Hepatocyte (in vitro differentiated cells): ENCODE results near the gene KCNQ5. TPM values are rescaled to one million over a fixed set of nuclear protein-coding genes. Genes with fewer than 3 reads are reported as not detected.

Source experiments
- DNase-seq: peaks from one replicate; pipeline ENCODE4 v3.0.0-alpha.2; 2016; ENCODE audit warnings: low spot score
- H2AFZ ChIP-seq: fragments of 200-600 bp; sonication (generic); 2 replicates; pipeline ENCODE4 v1.6.0; 2016; ENCODE audit warnings: antibody characterized with exemption, mild to moderate bottlenecking
- H3K27ac ChIP-seq: fragments of 200-600 bp; sonication (generic); 2 replicates; pipeline ENCODE4 v1.5.1; 2016; ENCODE audit warnings: mild to moderate bottlenecking
- H3K27me3 ChIP-seq: fragments of 200-600 bp; sonication (generic); 2 replicates; pipeline ENCODE4 v1.6.1; 2016
- H3K36me3 ChIP-seq: fragments of 200-600 bp; sonication (generic); replicated peaks from 2 replicates; pipeline ENCODE4 v1.5.1; 2016; ENCODE audit warnings: low read depth; ENCODE audit not compliant: insufficient read depth
- H3K4me1 ChIP-seq: fragments of 200-600 bp; sonication (generic); 2 replicates; pipeline ENCODE4 v1.5.1; 2016; ENCODE audit warnings: mild to moderate bottlenecking, moderate library complexity; ENCODE audit not compliant: insufficient read depth
- H3K4me2 ChIP-seq: fragments of 200-600 bp; sonication (generic); 2 replicates; pipeline ENCODE4 v1.6.0; 2016
- H3K4me3 ChIP-seq: fragments of 200-600 bp; sonication (generic); 2 replicates; pipeline ENCODE4 v1.5.1; 2016; ENCODE audit warnings: mild to moderate bottlenecking
- H3K79me2 ChIP-seq: fragments of 200-600 bp; sonication (generic); 2 replicates; pipeline ENCODE4 v1.6.0; 2017; ENCODE audit warnings: mild to moderate bottlenecking
- H3K9me2 ChIP-seq: fragments of 200-600 bp; sonication (generic); replicated peaks from 2 replicates; pipeline ENCODE4 v1.6.0; 2017; ENCODE audit warnings: mild to moderate bottlenecking; ENCODE audit not compliant: insufficient read depth
- H3K9me3 ChIP-seq: fragments of 200-600 bp; sonication (generic); 2 replicates; pipeline ENCODE4 v1.5.1; 2016; ENCODE audit warnings: low read depth, mild to moderate bottlenecking
- H4K20me1 ChIP-seq: fragments of 200-600 bp; sonication (generic); 2 replicates; pipeline ENCODE4 v1.6.0; 2016; ENCODE audit warnings: mild to moderate bottlenecking; ENCODE audit not compliant: insufficient read depth, poor library complexity, severe bottlenecking
- CTCF ChIP-seq: fragments of 200-600 bp; sonication (generic); IDR thresholded peaks from 2 replicates; pipeline ENCODE4 v1.5.1; 2016; ENCODE audit warnings: antibody characterized with exemption, mild to moderate bottlenecking; ENCODE audit not compliant: poor library complexity
- EZH2 ChIP-seq: fragments of 200-600 bp; sonication (generic); IDR thresholded peaks from 2 replicates; pipeline ENCODE4 v1.6.1; 2016; ENCODE audit warnings: antibody characterized with exemption, mild to moderate bottlenecking, borderline replicate concordance
- EZH2phosphoT487 ChIP-seq: fragments of 200-600 bp; sonication (generic); IDR thresholded peaks from one replicate; pipeline ENCODE4 v1.6.1; 2018; ENCODE audit warnings: antibody characterized with exemption, mild to moderate bottlenecking, low read depth, moderate library complexity; ENCODE audit not compliant: unreplicated experiment, severe bottlenecking
- WGBS: methylation state at CpG from one replicate; pipeline ENCODE4 v1.1.6; 2016; ENCODE audit warnings: low lambda C conversion rate; ENCODE audit errors: missing lambda C conversion rate; 5-methylcytosine and 5-hydroxymethylcytosine counted together
- polyA plus RNA-seq: library from polyadenylated mRNA; unstranded; fragments of >200 nt; fragmentation: Nextera tagmentation; extraction: Ambion mirVana; gene quantifications from 2 replicates; pipeline ENCODE4 v1.2.1, GENCODE V29; 2016
- total RNA-seq: library from RNA; depleted of rRNA; stranded (reverse); fragments of >200 nt; gene quantifications from 2 replicates; pipeline ENCODE4 v1.2.3, GENCODE V29; 2014

KCNQ5 gene
- total and polyA plus RNA-seq, 2 experiments from 2014 or later = 1.6 to 2.0 TPM

GRCh38 chr6:72946774-72947173, 324.9 kb downstream of the KCNQ5 start:
- Histone ChIP-seq H4K20me1 (no peaks in the 10 kb centered on the region), H3K9me2 (no peaks in the 10 kb centered on the region), H3K27ac (no peak overlapping the region), H3K9me3 (no peaks in the 10 kb centered on the region), H3K36me3 (no peaks in the 10 kb centered on the region), H3K4me1 (no peaks in the 10 kb centered on the region), H3K4me2 (no peak overlapping the region), H2AFZ (no peak overlapping the region), H3K4me3 (no peak overlapping the region), H3K27me3 (no peaks in the 10 kb centered on the region), H3K79me2 (no peaks in the 10 kb centered on the region)
- WGBS = 69% methylated on average over 2 of the region's 2 CpGs
- DNase-seq = no peak
- no peak for TF ChIP-seq CTCF
- no peak for TF ChIP-seq EZH2phosphoT487
- TF ChIP-seq EZH2 = no peak

GRCh38 chr6:72947534-72947933, 325.7 kb downstream of the KCNQ5 start:
- Histone ChIP-seq H3K27ac (no peak overlapping the region), H4K20me1 (no peaks in the 10 kb centered on the region), H3K4me3 (no peak overlapping the region), H3K36me3 (no peaks in the 10 kb centered on the region), H3K4me2 (no peak overlapping the region), H3K9me3 (no peaks in the 10 kb centered on the region), H3K79me2 (no peaks in the 10 kb centered on the region), H3K4me1 (no peaks in the 10 kb centered on the region), H3K9me2 (no peaks in the 10 kb centered on the region), H2AFZ (no peak overlapping the region), H3K27me3 (no peaks in the 10 kb centered on the region)
- 83% methylated on average over 1 of the region's 1 CpG for WGBS
- no peak for TF ChIP-seq CTCF
- no peak for TF ChIP-seq EZH2phosphoT487
- no peak for TF ChIP-seq EZH2
- no peak for DNase-seq

GRCh38 chr6:72948153-72948552, 326.3 kb downstream of the KCNQ5 start:
- no peaks in the 10 kb centered on the region for H3K79me2 ChIP-seq
- no peaks in the 10 kb centered on the region for H3K9me3 ChIP-seq
- H3K9me2 ChIP-seq = no peaks in the 10 kb centered on the region
- TF ChIP-seq EZH2 = no peak
- no peak for TF ChIP-seq EZH2phosphoT487
- no peak for TF ChIP-seq CTCF
- H3K27ac ChIP-seq = no peak overlapping the region
- H2AFZ ChIP-seq = no peak overlapping the region
- H3K4me3 ChIP-seq = no peak overlapping the region
- 93% methylated on average over 1 of the region's 1 CpG for WGBS
- peaks cover 3% of the 10 kb centered on the region for H3K4me1 ChIP-seq
- no peaks in the 10 kb centered on the region for H3K27me3 ChIP-seq
- no peak for DNase-seq
- no peak overlapping the region for H3K4me2 ChIP-seq
- H4K20me1 ChIP-seq = no peaks in the 10 kb centered on the region
- no peaks in the 10 kb centered on the region for H3K36me3 ChIP-seq
